Fibroblast of lung (primary cell): ENCODE data around the gene SESN2. TPM values are rescaled to one million over a fixed set of nuclear protein-coding genes. Genes with fewer than 3 reads are reported as not detected.
A peak's percentile ranks its signal among the peaks of the same experiment; 100 is the strongest.

Experiments used
- DNase-seq, 2 donors: peaks; one replicate each; pipeline versions ENCODE4 v3.0.0 to v3.0.0-alpha.2; 2010; ENCODE audit warnings: low read depth in 2 of 2
- H2AFZ ChIP-seq: 2 replicates; pipeline ENCODE4 v1.5.1; 2012; ENCODE audit warnings: low read length, control low read depth, inconsistent platforms
- H3K27ac ChIP-seq: 2 replicates; pipeline ENCODE4 v1.5.1; 2011; ENCODE audit warnings: low read length, control low read depth; ENCODE audit not compliant: insufficient read depth
- H3K27me3 ChIP-seq: 2 replicates; pipeline ENCODE4 v1.5.1; 2011; ENCODE audit warnings: mild to moderate bottlenecking, low read length; ENCODE audit not compliant: control insufficient read depth, insufficient read depth
- H3K36me3 ChIP-seq: 2 replicates; pipeline ENCODE4 v1.5.1; 2011; ENCODE audit warnings: low read length; ENCODE audit not compliant: control insufficient read depth, insufficient read depth
- H3K4me1 ChIP-seq: 2 replicates; pipeline ENCODE4 v1.5.1; 2011; ENCODE audit warnings: low read length; ENCODE audit not compliant: control insufficient read depth, insufficient read depth; ENCODE audit errors: extremely low read depth
- H3K4me2 ChIP-seq: 2 replicates; pipeline ENCODE4 v1.5.1; 2011; ENCODE audit warnings: low read length, control low read depth; ENCODE audit not compliant: insufficient read depth; ENCODE audit errors: extremely low read depth
- H3K4me3 ChIP-seq, 4 experiments: fragments of 200-600 bp in 1 of 4; sonication (generic) in 1 of 4; replicated peaks in 1 of 4; 2 replicates each; pipeline ENCODE4 v1.5.1; 2011 to 2016; ENCODE audit warnings: low read length in 4 of 4, low read depth in 3 of 4, mild to moderate bottlenecking in 3 of 4, control low read depth in 2 of 4, inconsistent platforms in 1 of 4, mixed read lengths in 1 of 4; ENCODE audit not compliant: insufficient read depth in 1 of 4; ENCODE audit errors: control extremely low read depth in 1 of 4
- H3K79me2 ChIP-seq: 2 replicates; pipeline ENCODE4 v1.5.1; 2012; ENCODE audit warnings: mild to moderate bottlenecking, low read length, inconsistent platforms; ENCODE audit not compliant: control insufficient read depth, insufficient read depth
- H3K9ac ChIP-seq: 2 replicates; pipeline ENCODE4 v1.5.1; 2011; ENCODE audit warnings: mild to moderate bottlenecking, low read length, control low read depth; ENCODE audit not compliant: insufficient read depth
- H3K9me3 ChIP-seq: 2 replicates; pipeline ENCODE4 v1.5.1; 2012; ENCODE audit warnings: low read depth, low read length; ENCODE audit not compliant: control insufficient read depth, insufficient read depth
- H4K20me1 ChIP-seq: 2 replicates; pipeline ENCODE4 v1.5.1; 2011; ENCODE audit warnings: low read length; ENCODE audit not compliant: control insufficient read depth, insufficient read depth; ENCODE audit errors: extremely low read depth
- CTCF ChIP-seq, 2 donors: IDR thresholded peaks in 1 of 2; conservative IDR thresholded peaks in 1 of 2; 1 replicate in 1 of 2; 2 replicates in 1 of 2; pipeline ENCODE4 v1.5.1; 2011 to 2012; ENCODE audit warnings: low read length in 2 of 2, control low read depth in 1 of 2, inconsistent platforms in 1 of 2, low read depth in 1 of 2, mild to moderate bottlenecking in 1 of 2
- EZH2 ChIP-seq: IDR thresholded peaks from 2 replicates; pipeline ENCODE4 v1.5.1; 2012; ENCODE audit warnings: low read length, control low read depth, mild to moderate bottlenecking; ENCODE audit errors: missing control alignments
- polyA plus RNA-seq, 2 donors: library from polyadenylated mRNA; depleted of rRNA in 1 of 2; stranded (reverse) in 1 of 2; unstranded in 1 of 2; fragments of >200 nt; gene quantifications; 2 replicates each; pipeline ENCODE4 v1.2.1, GENCODE V29; 2011 to 2012; ENCODE audit warnings: missing spikeins in 1 of 2
- total RNA-seq: library from RNA; depleted of rRNA; stranded (reverse); fragments of >200 nt; gene quantifications from 2 replicates; pipeline ENCODE4 v1.2.1, GENCODE V29; 2014

SESN2 gene
- total and polyA plus RNA-seq, 2 donors (not counting 1 experiment from before 2014, with no cell fraction given) = 8.4 to 55.2 TPM

- Histone ChIP-seq H3K36me3 (no peaks in the 10 kb centered on the region), H3K79me2 (peaks cover 37% of the 10 kb centered on the region), H3K4me1 (peaks cover 11% of the 10 kb centered on the region), H3K9ac (no peak overlapping the region), H2AFZ (peak overlapping the region; percentile 65), H3K4me2 (peak overlapping the region; percentile 73), H4K20me1 (peaks cover 11% of the 10 kb centered on the region), H3K4me3 (peak overlapping the region in 2 of 4 experiments; percentile 32 to 44), H3K27me3 (no peaks in the 10 kb centered on the region), H3K27ac (peak overlapping the region; percentile 92), H3K9me3 (no peaks in the 10 kb centered on the region)
- TF ChIP-seq EZH2 = no peak
- TF ChIP-seq CTCF (conservative IDR thresholded peaks at IDR 0.05 in 1 of 2, IDR thresholded peaks at IDR 0.05 in 1 of 2; ENCODE audit: low read depth in 1 of 2, low read length in 2 of 2) = no peak
- DNase-seq = no peak
Observed at GRCh38 chr1:28258628-28259251, 578 bp upstream of the SESN2 start.

- Histone ChIP-seq H3K36me3 (no peaks in the 10 kb centered on the region), H2AFZ (no peak overlapping the region), H3K9me3 (no peaks in the 10 kb centered on the region), H3K4me3 (peak overlapping the region; percentile 58 to 94 (median 73)), H3K4me2 (peak overlapping the region; percentile 88), H3K27me3 (no peaks in the 10 kb centered on the region), H3K9ac (peak overlapping the region; percentile 94), H3K79me2 (peaks cover 51% of the 10 kb centered on the region), H3K4me1 (peaks cover 11% of the 10 kb centered on the region), H3K27ac (peak overlapping the region; percentile 89), H4K20me1 (peaks cover 11% of the 10 kb centered on the region)
- TF ChIP-seq EZH2 (no peak), CTCF (conservative IDR thresholded peaks at IDR 0.05 in 1 of 2, IDR thresholded peaks at IDR 0.05 in 1 of 2; ENCODE audit: low read depth in 1 of 2, low read length in 2 of 2) (no peak)
- peak; percentile 92 to 93 for DNase-seq
Observed at GRCh38 chr1:28259934-28260802, 850 bp downstream of the SESN2 start.

DNA sequence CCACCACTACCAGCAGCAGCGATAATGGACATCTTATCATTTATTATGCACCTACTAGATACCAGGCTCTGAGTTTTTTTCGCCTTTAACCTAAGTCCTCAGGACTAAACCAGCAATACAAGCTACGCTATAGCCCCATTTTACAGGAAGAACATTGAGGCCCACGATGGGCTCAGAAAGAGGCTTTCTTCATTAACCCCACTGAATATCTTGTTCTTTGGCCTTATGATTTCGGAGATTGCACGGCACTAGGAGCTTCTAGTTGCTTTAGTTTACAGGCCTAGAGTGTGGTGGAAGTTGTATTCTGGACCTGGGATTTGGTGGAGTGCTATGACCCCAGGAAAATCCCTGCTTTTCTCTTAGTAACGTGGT is 1.5 kb downstream of the SESN2 start:
- H3K27me3 ChIP-seq = no peaks in the 10 kb centered on the region
- peak overlapping the region; percentile 58 to 94 (median 73) for H3K4me3 ChIP-seq
- H3K4me2 ChIP-seq = peak overlapping the region; percentile 88
- H4K20me1 ChIP-seq = peaks cover 11% of the 10 kb centered on the region
- no peak for DNase-seq
- H3K36me3 ChIP-seq = no peaks in the 10 kb centered on the region
- H3K9me3 ChIP-seq = no peaks in the 10 kb centered on the region
- no peak overlapping the region for H3K27ac ChIP-seq
- peak overlapping the region; percentile 13 for H3K9ac ChIP-seq
- peaks cover 11% of the 10 kb centered on the region for H3K4me1 ChIP-seq
- no peak for TF ChIP-seq EZH2
- no peak for TF ChIP-seq CTCF (conservative IDR thresholded peaks at IDR 0.05 in 1 of 2, IDR thresholded peaks at IDR 0.05 in 1 of 2; ENCODE audit: low read depth in 1 of 2, low read length in 2 of 2)
- peaks cover 56% of the 10 kb centered on the region for H3K79me2 ChIP-seq
- no peak overlapping the region for H2AFZ ChIP-seq
